Natural killer cell (primary cell): ENCODE data around the gene NDUFAB1. TPM values are rescaled to one million over a fixed set of nuclear protein-coding genes. Genes with fewer than 3 reads are reported as not detected.

Experiments
- ATAC-seq, 3 donors: fragments of 150-1000 bp in 2 of 3; fragments of 200-7000 bp in 1 of 3; cut with Tn5 transposase; 1 replicate in 1 of 3; 2 replicates in 2 of 3; pipeline ENCODE4 v1.10.0; 2021; ENCODE audit warnings: mild to moderate bottlenecking in 2 of 3, moderate library complexity in 2 of 3
- DNase-seq, 2 donors: peaks; one replicate each; pipeline versions ENCODE4 v3.0.0 to v3.0.0-alpha.2; 2013 to 2021; ENCODE audit warnings: mixed read lengths in 1 of 2
- H3K27ac ChIP-seq: one replicate; pipeline ENCODE4 v1.5.1; 2013; ENCODE audit warnings: mild to moderate bottlenecking, low read length
- H3K27me3 ChIP-seq: one replicate; pipeline ENCODE4 v1.6.1; 2013; ENCODE audit warnings: low read length; ENCODE audit not compliant: control insufficient read depth, insufficient read depth
- H3K36me3 ChIP-seq: one replicate; pipeline ENCODE4 v1.6.1; 2013; ENCODE audit warnings: low read length; ENCODE audit not compliant: control insufficient read depth, insufficient read depth
- H3K4me1 ChIP-seq: one replicate; pipeline ENCODE4 v1.6.1; 2013; ENCODE audit warnings: low read length; ENCODE audit not compliant: control insufficient read depth, insufficient read depth
- H3K4me3 ChIP-seq: one replicate; pipeline ENCODE4 v1.5.1; 2013; ENCODE audit warnings: low read length
- H3K9me3 ChIP-seq: one replicate; pipeline ENCODE4 v1.6.1; 2013; ENCODE audit warnings: low read length; ENCODE audit not compliant: control insufficient read depth, insufficient read depth
- H3K27ac Mint-ChIP-seq, 2 donors: one replicate each; pipeline ENCODE4 v1.8.0; 2022; ENCODE audit warnings: mild to moderate bottlenecking in 2 of 2, mixed read lengths in 2 of 2, moderate library complexity in 1 of 2
- H3K27me3 Mint-ChIP-seq, 2 donors: one replicate each; pipeline ENCODE4 v1.8.0; 2022; ENCODE audit warnings: low read depth in 2 of 2, mixed read lengths in 2 of 2
- H3K36me3 Mint-ChIP-seq: one replicate; pipeline ENCODE4 v1.8.0; 2022; ENCODE audit warnings: mixed read lengths
- H3K4me1 Mint-ChIP-seq, 2 donors: one replicate each; pipeline ENCODE4 v1.8.0; 2022; ENCODE audit warnings: mixed read lengths in 2 of 2
- H3K4me3 Mint-ChIP-seq: one replicate; pipeline ENCODE4 v1.8.0; 2022; ENCODE audit warnings: mild to moderate bottlenecking, moderate library complexity, mixed read lengths
- H3K9me3 Mint-ChIP-seq, 2 donors: one replicate each; pipeline ENCODE4 v1.8.0; 2022; ENCODE audit warnings: mixed read lengths in 2 of 2
- CTCF ChIP-seq: fragments of 200-600 bp; IDR thresholded peaks from one replicate; pipeline ENCODE4 v1.8.0; 2022; ENCODE audit warnings: antibody characterized with exemption
- WGBS: methylation state at CpG from one replicate; pipeline ENCODE4 v1.1.7; 2013; ENCODE audit warnings: missing lambda C conversion rate; ENCODE audit not compliant: insufficient coverage; 5-methylcytosine and 5-hydroxymethylcytosine counted together
- intact Hi-C: fragments of 100-400 bp; cut with micrococcal nuclease; formaldehyde crosslinking; loops from one replicate; pipeline ENCODE4 v1.14.2; 2022
- total RNA-seq, 4 donors: library from RNA; stranded (reverse); fragments of 120-200 nt in 1 of 4; gene quantifications; one replicate each; pipeline versions ENCODE4 v1.2.3 to v1.2.4, GENCODE V29; 2013 to 2022

The NDUFAB1 gene
- total RNA-seq, 3 donors from 2014 or later (not counting 1 experiment from before 2014, with no cell fraction given): 27.3 to 30.5 (median 28.3) TPM

DNA sequence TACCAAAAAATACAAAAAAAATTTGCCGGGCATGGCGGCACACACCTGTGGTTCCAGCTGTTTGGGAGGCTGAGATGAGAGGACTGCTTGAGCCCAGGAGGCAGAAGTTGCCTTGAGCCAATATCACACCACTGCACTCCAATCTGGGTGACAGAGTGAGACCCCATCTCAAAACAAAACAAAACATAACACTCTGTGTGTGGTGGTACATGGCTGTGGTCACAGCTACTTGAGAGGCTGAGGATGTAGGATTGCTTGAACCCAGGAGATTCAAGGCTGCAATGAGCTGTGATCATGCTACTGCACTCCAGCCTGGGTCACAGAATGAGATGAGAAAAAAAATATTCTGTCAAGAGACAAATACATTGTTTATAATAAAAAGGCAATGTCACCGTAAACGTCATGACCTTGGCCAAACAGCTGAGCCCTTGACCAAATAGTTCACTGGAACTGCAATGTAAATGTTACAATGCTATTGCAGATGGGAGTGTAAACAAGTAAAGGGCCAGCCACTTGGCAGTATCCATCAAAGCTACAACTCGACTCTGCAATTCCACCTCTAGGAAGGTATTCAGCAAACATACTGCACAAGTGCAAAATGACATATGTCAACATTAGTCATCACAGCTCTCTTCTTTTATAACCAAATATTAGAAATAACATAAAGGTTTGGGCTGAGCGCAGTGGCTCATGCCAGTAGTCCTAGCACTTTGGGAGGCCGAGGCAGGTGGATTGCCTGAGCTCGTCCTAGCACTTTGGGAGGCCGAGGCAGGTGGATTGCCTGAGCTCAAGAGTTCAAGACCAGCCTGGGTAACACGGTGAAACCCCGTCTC, 55.9 kb downstream of the NDUFAB1 start:
- ATAC-seq (no peak), DNase-seq (no peak)
- no peaks in the 10 kb centered on the region for H3K9me3 Mint-ChIP-seq
- Histone ChIP-seq H3K9me3 (no peaks in the 10 kb centered on the region), H3K27me3 (no peaks in the 10 kb centered on the region), H3K36me3 (peaks cover 26% of the 10 kb centered on the region), H3K4me3 (no peak overlapping the region), H3K27ac (no peak overlapping the region), H3K4me1 (no peaks in the 10 kb centered on the region)
- no peaks in the 10 kb centered on the region for H3K27me3 Mint-ChIP-seq
- 96% methylated on average over 9 of the region's 11 CpGs for WGBS
- no peak for TF ChIP-seq CTCF
- H3K27ac Mint-ChIP-seq: no peak overlapping the region
- no peaks in the 10 kb centered on the region for H3K36me3 Mint-ChIP-seq
- no peaks in the 10 kb centered on the region for H3K4me1 Mint-ChIP-seq
- H3K4me3 Mint-ChIP-seq: no peak overlapping the region
- intact Hi-C loops: no loop called here

DNA sequence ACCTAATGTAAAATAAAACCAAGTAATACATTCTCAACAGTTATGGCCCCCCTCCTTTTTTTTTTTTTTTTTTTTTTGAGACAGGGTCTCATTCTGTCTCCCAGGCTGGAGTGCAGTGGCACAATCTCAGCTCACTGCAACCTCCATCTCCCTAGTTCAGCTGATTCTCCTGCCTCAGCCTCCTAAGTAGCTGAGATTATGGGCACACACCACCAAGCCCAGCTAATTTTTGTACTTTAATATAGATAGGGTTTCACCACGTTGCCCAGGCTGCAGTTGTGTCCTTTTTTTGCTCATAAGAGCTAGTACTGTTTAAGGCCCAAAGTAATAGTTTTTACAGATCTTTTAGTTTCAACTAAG, 57.2 kb downstream of the NDUFAB1 start:
- no peak overlapping the region for H3K4me3 Mint-ChIP-seq

DNA sequence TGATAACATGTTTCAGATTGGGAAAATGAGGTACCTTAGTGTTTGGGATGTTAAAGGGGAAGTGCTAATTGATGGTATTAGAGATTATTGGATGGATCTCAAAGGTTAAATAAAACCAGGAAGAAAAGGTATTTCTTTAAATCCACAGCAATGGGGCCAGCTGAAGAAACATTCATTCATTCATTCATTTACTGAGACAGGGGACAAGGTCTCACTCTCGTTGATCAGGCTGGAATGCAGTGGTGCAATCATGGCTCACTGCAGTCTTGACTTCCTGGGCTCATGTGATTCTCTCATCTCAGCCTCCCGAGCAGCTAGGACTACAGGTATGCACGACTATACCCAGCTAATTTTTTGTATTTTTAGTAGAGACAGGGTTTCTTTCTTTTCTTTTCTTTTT, 58.7 kb downstream of the NDUFAB1 start:
- H3K27me3 ChIP-seq: no peaks in the 10 kb centered on the region
- no peak overlapping the region for H3K4me3 ChIP-seq
- no peaks in the 10 kb centered on the region for H3K9me3 ChIP-seq
- intact Hi-C loops: no loop called here
- Mint-ChIP-seq H3K36me3 (no peaks in the 10 kb centered on the region), H3K27me3 (no peaks in the 10 kb centered on the region), H3K4me3 (no peak overlapping the region), H3K4me1 (no peaks in the 10 kb centered on the region), H3K9me3 (no peaks in the 10 kb centered on the region), H3K27ac (no peak overlapping the region)
- H3K4me1 ChIP-seq: no peaks in the 10 kb centered on the region
- ATAC-seq: no peak
- H3K36me3 ChIP-seq: peaks cover 37% of the 10 kb centered on the region
- no peak for TF ChIP-seq CTCF
- DNase-seq: no peak
- no peak overlapping the region for H3K27ac ChIP-seq
- 85% methylated on average over 2 of the region's 3 CpGs for WGBS

More for the DNA sequence above, 57.2 kb downstream of the NDUFAB1 start:
- no peaks in the 10 kb centered on the region for H3K4me1 ChIP-seq
- peaks cover 29% of the 10 kb centered on the region for H3K36me3 ChIP-seq
- no peak for TF ChIP-seq CTCF
- no peak overlapping the region for H3K27ac Mint-ChIP-seq
- no peak overlapping the region for H3K4me3 ChIP-seq
- WGBS: 100% methylated on average over 1 of the region's 1 CpG
- DNase-seq: no peak
- no peaks in the 10 kb centered on the region for H3K9me3 ChIP-seq
- no peak overlapping the region for H3K27ac ChIP-seq
- intact Hi-C loops: no loop called here
- H3K27me3 ChIP-seq: no peaks in the 10 kb centered on the region
- H3K27me3 Mint-ChIP-seq: no peaks in the 10 kb centered on the region
- H3K4me1 Mint-ChIP-seq: no peaks in the 10 kb centered on the region
- H3K36me3 Mint-ChIP-seq: no peaks in the 10 kb centered on the region
- H3K9me3 Mint-ChIP-seq: no peaks in the 10 kb centered on the region
- ATAC-seq: no peak

- WGBS: 91% methylated on average over 2 of the region's 2 CpGs
- Mint-ChIP-seq H3K36me3 (no peaks in the 10 kb centered on the region), H3K9me3 (no peaks in the 10 kb centered on the region), H3K4me1 (no peaks in the 10 kb centered on the region), H3K27ac (no peak overlapping the region), H3K4me3 (no peak overlapping the region), H3K27me3 (no peaks in the 10 kb centered on the region)
- Histone ChIP-seq H3K4me1 (no peaks in the 10 kb centered on the region), H3K9me3 (no peaks in the 10 kb centered on the region), H3K36me3 (peaks cover 47% of the 10 kb centered on the region), H3K4me3 (no peak overlapping the region), H3K27ac (no peak overlapping the region), H3K27me3 (no peaks in the 10 kb centered on the region)
- DNase-seq (no peak), ATAC-seq (no peak)
- intact Hi-C loops: no loop called here
- no peak for TF ChIP-seq CTCF
Measured at GRCh38 chr16:23535901-23536300, 60.2 kb downstream of the NDUFAB1 start.
